Measurements from ENCODE around the gene DCK.

The DCK gene

GRCh38 chr4:70993181-70994068 lies at the start of gene DCK:
TSS of gene DCK (plus strand) at chr4:70993649. CDS start at chr4:70993836, 187 bp downstream.
- DNase-seq (ENCODE audit: low spot score) = peak; percentile 94
- no peak for TF ChIP-seq CTCF (IDR thresholded peaks at IDR 0.05; ENCODE audit: extremely low read depth, missing control alignments)

- no peak for DNase-seq (ENCODE audit: low spot score)
Observed at GRCh38 chr4:70945046-70945445, 48.4 kb upstream of the DCK start.

GRCh38 chr4:70945452-70946055 lies 47.9 kb upstream of the DCK start:
- DNase-seq (ENCODE audit: low spot score) = no peak
- no peak for TF ChIP-seq CTCF (IDR thresholded peaks at IDR 0.05; ENCODE audit: extremely low read depth, missing control alignments)

More at GRCh38 chr4:70945046-70945445, 48.4 kb upstream of the DCK start:
- TF ChIP-seq CTCF (IDR thresholded peaks at IDR 0.05; ENCODE audit: extremely low read depth, missing control alignments) = no peak

- DNase-seq (ENCODE audit: low spot score) = no peak
- no peak for TF ChIP-seq CTCF (IDR thresholded peaks at IDR 0.05; ENCODE audit: extremely low read depth, missing control alignments)
Observed at GRCh38 chr4:70946939-70947338, 46.5 kb upstream of the DCK start.

GRCh38 chr4:70948665-70949260 lies 44.7 kb upstream of the DCK start:
- peak; percentile 6 for TF ChIP-seq CTCF (IDR thresholded peaks at IDR 0.05; ENCODE audit: extremely low read depth, missing control alignments)
- DNase-seq (ENCODE audit: low spot score) = no peak

- TF ChIP-seq CTCF (IDR thresholded peaks at IDR 0.05; ENCODE audit: extremely low read depth, missing control alignments) = no peak
- DNase-seq (ENCODE audit: low spot score) = no peak
Observed at GRCh38 chr4:70954032-70954431, 39.4 kb upstream of the DCK start.

Measured in GM20000 (cell line).